NCI-H524 (cell line): Measurements from ENCODE around the gene ADM.

Experiments used
- DNase-seq, 2 experiments: peaks; one replicate each; lab custom pipeline; 2025; lab: John Stamatoyannopoulos, UW

ADM gene

GRCh38 chr11:10328314-10329098, 23.6 kb downstream of the ADM start:
- no peak for DNase-seq

DNA sequence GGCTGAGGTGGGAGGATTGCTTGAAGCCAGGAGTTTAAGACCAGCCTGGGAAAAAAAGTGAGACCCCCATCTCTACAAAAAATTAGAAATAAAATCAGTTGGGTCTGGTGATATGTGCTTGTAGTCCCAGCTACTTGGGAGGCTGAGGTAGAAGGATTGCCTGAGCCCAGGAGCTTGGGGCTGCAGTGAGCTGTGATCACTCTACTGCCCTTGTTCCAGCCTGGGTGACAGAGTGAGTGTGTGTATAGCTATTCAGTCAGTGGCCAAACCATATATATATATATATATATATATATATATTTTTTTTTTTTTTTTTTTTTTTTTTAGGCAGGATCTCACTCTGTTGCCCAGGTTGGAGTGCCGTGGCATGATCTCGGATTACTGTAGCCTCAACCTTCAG, 24.5 kb downstream of the ADM start:
- no peak for DNase-seq

- DNase-seq: no peak
Observed at GRCh38 chr11:10329935-10330334, 25.1 kb downstream of the ADM start.

DNA sequence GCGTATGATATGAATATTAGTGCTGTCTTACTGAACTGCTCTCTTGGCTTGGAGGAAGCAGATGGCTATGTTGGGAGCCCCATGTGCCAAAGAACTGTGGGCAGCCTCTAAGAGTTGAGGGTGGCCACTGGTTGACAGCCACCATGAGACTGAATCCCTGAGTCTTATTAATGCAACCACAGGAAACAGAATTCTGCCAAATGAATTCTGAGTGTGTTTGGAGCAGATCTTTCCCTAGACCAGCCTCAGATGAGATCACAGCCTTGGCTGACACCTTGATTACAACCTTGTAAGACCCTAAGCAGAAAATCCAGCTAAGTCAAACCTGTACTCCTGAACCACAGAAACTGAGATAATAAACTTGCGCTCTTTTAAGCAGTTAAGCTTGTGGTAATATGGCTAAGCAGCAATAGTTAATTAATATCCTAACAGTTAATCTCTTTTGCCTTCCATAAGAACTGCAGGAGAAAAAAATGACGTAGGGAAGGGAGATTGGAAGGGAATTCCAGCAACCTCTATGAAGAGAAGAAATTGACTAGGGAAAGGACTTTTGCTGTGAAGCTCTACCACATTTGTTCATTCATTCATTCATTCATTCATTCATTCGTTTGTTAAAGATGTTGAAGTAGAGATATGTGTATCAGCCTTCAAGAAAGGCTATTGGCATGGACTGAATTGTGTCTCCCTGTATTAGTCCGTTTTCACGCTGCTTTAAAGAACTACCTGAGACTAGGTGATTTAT, 26.8 kb downstream of the ADM start:
- DNase-seq: no peak

DNA sequence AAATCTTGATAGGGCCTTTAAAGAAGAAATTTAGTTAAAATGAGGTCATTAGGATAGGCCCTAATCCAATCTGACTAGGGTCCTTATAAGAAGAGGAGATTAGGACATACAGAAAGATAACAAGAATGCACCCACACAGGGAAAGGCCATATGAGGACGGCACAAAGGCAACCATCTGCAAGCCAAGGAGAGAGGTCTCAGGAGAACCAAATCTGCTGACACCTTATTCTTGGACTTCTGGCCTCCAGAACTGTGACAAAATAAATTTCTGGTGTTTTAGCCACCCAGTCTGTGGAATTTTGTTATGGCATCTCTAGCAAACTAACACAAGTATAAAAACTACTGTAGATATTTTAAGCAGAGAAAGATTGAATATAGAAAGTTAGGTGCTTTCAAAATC, 28.6 kb downstream of the ADM start:
- DNase-seq: no peak

- DNase-seq: no peak
Observed at GRCh38 chr11:10338287-10338686, 33.4 kb downstream of the ADM start.

DNA sequence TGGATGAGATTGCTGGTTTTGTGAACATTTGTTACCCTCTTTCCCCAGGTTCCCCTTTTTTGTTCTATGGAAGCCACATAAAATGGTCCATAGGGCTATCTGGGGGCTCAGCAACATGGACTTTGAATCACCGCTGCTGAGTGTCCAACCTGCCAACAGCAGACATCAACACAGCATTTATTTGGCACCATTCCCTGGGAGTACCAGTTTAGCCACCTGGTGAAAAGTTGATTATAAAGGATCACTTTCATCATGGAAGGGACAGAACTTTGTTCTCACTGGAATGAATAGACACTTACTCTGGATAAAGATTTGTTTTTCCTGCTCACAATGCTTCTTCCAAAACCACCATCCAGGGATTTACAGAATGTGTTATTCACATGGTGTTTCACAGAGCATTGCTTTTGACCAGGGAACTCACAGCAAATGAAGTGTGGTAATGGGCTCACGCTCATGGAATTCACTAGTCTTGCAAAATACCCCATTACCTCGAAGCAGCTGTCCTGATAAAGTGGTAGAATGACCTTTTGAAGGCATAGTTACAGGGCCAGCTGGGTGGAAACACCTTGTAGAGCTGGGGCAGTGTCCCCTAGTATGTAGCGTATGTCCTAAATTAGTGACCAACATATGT, 43.9 kb downstream of the ADM start:
- DNase-seq: no peak

DNA sequence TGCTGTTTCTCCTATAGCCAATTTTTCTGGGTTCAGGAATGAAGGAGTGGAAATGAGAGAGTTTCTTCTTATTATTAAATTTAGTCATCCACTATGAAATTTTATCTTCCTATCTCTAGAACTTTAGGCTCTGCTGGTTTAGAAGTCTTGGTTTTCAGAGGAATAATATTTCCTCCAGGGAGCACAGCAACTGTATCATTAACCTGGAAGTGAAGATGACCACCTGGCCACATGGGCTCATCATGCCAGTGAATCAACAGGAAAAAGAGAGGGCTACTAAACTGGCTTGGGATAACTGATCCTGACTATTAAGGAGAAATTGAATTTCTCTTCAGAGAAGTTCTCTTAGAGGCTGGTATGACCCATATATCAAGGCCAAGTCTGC, 44.4 kb downstream of the ADM start:
- DNase-seq: no peak

DNA sequence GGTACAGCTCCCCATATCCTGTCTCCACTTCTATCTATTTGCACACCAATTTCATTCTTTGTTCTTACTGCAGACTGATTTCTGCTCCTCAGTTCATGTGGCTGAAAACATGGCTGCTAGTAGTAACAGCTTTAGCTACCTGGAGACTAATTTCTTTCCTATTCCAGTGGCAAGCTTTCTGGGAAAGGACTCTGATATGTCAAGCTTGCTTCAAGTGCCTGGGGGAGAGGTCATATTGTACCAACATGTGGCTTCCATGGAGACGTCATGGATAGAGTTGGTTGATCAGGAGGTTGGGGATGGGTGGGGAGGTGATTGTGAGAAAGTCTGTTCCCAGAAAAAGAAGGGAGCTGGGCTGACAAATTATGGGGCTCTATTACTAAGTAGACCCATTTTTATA, 44.9 kb downstream of the ADM start:
- no peak for DNase-seq

DNA sequence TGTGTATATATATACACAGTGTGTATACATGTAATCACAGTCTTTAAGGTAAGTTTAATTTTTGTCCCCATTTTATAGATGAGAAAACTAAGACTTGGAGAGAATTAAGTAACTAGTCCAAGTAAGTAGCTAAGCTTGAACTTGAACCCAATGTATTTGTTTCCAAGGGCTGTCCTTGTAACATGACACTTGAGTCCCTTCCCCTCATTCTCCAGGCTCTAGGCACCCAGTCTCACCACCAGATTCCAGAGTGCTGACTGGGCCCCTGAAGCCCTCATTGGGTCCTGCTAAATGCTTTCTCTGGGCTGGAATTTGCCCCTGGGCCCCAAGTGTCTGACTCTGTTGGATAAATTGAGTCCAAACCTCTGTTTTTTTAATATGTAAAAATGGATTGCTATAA, 45.5 kb downstream of the ADM start:
- DNase-seq: no peak

- no peak for DNase-seq
Observed at GRCh38 chr11:10351435-10351764, 46.5 kb downstream of the ADM start.

- peak in 1 of 2 experiments; percentile 41 for DNase-seq
Observed at GRCh38 chr11:10351765-10352641, 47.1 kb downstream of the ADM start.

DNA sequence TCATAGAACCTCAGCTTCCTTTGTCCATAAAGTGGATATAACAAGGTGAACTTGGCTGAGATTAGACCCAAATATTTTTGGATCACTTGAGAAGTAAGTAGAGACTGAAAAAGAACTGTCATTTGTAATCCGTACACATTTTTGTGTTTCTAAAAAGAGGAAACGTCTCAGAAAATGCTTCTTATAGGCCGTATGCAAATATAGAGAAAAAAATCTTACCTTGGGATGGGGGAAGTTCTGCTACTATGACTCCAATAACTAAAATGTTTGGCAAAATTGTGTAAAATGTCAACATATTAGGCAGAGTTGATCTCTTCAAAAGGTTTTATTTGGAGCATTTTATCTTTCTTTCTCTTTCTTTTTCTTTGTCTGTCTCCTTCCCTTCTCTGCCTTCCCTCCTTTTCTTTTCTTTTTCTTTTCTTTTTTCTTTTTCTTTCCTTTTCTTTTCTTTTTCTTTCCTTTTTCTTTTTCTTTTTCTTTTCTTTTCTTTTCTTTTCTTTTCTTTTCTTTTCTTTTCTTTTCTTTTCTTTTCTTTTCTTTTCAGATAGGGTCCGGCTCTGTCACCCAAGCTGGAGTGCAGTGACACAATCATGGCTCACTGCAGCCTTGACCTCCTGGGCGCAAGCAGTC, 48.2 kb downstream of the ADM start:
- no peak for DNase-seq

DNA sequence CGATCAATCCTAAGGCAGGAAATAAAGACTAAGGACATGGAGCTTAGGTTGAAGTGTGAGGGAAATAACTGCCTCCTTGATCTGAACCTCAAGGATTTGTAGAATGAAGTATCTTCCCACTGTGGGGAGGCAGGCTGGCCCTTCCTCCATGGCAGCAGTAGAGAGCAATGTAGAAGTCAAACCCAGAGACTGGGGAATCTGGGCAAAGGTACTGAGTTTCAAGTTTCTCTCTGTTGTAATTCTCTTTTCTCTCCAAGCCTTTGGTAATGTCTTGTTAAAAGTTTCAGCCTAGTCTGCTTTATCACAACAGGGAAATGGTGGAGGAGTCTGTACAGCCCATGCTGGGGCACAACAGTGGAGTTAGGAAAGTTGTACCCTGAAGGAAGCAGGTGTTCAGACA, 49.5 kb downstream of the ADM start:
- no peak for DNase-seq

DNA sequence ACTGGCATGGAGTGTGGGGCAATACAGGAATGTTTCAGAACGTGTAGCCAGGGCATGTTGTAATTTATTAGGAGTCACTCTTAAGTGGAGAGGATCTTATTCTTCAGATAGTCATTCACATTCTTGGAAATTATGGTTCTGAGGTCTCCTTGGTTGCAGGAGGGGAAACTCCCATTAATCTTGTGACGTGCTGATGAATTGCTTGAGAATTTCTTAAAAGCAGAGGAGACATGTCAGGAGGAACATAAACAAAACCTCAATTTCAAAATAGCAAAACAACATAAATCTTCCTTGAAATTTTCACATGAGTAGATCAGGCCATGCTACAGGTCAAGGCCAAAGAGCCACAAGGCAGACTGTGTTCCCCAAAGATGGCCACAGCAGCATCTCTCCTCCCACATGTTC, 50.4 kb downstream of the ADM start:
- no peak for DNase-seq

DNA sequence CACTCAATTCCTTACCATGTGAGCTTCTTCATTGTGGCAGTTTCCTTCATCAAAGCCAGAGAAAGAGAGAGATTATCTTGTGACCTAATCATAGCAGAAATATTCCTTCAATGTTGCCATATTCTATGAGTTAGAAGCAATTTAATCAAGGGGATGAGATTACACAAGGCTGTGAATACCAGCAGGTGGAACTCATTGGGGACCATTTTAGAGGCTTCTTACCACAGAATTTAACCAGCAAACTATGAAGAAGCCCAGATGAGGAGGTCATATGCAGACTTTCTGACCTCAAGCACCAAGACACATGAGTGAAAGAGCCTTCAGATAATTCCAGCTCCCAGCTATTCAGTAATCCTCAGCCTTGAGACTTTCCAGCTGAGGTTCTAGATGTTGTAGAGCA, 51.3 kb downstream of the ADM start:
- no peak for DNase-seq
